Stimulated activated CD4-positive, alpha-beta T cell treated with anti-CD3 and anti-CD28 coated beads, Interleukin-12 subunit alpha, Interleukin-12 subunit beta, amount 100 ng/mL, for 4 hours (primary cell): ENCODE measurements around the gene POLR2F.

Experiments used
- DNase-seq: peaks from one replicate; pipeline ENCODE4 v3.0.0-alpha.2; 2020

Gene POLR2F

DNA sequence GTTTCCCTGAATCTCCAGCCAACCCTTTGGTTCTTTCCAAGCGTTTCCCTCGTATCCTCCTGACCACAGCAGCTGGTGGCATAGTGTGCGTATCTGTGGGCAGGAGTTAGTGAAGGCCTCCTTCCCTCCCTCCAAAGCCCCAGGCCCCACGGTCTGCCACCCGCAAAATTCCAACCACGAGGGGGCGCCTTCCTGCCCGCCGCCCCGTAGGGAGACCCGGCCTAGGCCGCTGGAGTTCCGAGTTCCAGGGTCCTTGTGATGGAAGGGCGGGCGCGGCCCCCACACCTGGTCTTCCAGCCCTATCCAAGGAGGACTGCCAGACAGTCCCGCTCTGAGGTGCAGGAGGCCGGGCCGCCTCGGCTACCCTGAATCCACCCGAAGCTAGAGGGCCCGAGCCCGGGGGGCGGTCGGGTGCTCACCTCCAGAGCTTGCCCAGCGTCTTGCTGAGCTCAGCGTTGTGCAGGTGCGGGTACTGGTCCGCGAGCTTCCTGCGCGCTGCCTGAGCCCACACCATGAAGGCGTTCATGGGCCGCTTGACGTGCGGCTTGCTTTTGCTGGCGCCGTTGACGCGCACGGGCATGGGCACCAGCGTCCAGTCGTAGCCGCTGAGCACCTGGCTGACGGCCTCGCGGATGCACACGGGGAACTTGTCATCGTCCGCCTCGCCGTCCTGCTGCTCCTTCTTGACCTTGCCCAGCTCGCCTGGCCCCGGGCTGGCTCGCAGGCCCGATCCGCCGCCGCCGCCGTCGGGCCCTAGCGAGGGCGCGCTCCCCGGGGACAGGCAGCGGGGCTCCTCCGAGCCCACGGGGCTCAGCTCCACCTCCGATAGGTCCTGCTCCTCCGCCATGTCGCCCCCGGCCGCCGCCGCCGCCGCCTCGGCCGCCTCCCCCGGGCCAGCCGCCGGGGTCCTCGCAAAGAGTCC lies 29.7 kb downstream of the POLR2F start:
- DNase-seq: no peak

DNA sequence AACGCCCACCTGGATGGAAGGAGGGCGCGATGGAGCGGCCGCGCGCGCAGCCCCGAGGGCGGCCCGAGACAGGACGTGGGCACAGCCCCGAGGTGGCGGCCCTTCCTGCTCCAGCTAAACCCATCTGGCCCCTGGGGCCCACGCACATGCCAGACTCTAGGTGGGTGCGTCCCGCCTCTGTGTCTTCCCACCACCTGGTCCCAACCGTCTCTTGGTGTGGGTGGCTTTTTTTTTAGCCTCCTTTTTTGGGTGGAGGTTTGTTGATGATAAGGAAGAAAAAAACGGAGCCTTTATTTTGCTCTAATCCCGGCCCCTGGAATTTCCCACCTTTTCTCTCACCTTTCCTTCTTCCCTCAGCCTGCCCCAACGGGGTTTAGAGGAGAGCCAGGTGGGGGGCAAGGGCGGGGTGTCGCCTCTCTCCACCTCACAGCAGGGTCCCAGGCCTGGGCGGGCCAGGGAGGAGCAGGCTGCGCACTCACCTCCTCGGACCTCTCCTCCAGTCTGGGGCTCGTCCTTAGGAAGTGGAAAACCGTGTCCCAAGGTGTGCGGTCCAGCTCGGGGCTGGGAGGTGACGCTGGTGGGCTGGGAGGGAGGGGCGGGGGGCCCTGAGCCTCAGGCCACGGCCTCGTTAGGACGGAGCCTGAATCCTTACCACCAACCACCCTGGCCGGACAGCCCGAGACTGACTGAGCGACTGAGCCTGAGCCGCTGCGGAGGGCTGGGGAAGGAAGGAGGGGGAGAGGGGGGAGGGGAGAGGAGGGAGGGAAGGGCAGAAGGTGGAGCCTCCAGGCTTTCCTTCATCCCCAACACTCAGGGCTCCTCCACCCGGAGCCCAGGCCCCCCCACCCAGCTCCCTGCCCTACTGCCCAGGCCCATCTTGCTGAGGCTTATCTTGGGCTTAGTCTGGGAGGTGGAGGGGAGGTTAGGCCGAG lies 30.6 kb downstream of the POLR2F start, which contains the start of gene SOX10:
Gene SOX10, minus strand, starts transcription at position 696 of the 932 bp plus-strand sequence. CDS start 771 bp downstream, outside the sequence.
- no peak for DNase-seq

DNA sequence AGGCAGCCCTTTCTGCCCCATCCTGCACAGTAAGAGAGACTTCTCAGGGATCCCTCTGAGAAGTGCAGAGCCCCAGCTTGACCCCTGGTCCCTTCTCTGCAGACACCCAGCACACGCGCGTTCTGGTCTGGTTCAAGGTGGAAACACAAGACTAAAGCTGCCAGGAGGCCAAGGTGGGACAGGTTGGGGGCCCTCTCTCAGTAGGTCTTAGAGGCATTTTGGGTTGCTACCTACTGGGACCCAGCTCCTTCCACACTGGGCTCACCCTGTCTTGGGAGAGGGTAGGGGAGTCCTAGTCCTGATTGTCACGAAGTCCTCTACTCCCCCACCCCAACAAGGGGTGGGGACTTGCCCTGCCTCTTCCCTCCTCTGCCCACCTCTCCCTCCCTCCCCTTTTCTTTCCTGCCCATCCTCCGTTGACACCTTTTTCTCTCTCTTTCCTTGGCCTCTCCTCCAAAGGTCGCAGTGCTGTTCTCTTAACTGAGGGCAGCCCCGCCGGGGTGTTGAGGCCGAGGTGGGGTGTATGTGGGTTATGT lies 31.6 kb downstream of the POLR2F start:
- DNase-seq: no peak

DNA sequence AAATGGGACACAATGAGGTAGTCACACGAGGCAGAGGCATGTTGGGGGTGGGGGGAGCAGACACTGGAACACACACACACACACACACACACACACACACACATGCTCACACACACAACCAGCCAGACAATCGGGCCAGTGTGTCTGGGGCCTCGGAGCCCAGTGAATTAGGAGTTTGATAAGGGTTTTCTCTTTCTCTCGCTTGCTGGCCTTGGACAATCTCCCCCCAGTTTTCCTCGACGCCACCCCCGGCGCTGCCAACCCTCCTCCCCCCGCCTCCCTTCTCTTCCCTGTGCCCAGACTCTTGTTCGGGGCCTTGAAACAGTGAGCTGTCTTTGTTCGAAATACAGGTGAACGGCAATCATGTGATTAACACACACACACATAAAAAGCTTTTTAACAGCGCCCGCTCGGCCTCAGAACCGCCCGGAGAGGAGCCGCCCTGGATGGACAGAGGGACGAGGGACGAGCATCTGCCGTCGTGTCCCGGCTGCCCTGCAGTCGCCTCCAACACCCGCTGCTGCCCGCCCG lies 32.3 kb downstream of the POLR2F start:
- no peak for DNase-seq

DNA sequence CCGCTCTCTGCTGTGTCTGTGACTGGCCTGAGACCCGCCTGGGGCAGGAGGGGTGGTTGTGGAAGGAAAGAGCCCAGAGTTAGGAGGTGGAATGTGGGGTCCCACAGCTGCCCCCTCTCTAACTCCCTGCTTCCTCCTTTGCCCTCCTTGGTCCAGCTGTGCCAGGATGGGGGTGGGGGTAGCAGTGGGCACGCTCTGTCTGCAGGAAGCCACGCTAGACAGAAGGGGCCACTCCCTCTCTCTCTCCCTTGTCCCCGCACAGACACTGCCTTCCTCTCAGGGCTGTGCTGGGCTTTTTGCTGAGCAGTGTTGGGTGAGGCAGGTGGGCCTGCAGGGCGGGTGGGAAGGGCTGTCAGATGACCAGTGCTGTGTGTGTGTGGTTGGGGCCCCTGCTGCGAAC lies 32.9 kb downstream of the POLR2F start:
- DNase-seq: no peak

DNA sequence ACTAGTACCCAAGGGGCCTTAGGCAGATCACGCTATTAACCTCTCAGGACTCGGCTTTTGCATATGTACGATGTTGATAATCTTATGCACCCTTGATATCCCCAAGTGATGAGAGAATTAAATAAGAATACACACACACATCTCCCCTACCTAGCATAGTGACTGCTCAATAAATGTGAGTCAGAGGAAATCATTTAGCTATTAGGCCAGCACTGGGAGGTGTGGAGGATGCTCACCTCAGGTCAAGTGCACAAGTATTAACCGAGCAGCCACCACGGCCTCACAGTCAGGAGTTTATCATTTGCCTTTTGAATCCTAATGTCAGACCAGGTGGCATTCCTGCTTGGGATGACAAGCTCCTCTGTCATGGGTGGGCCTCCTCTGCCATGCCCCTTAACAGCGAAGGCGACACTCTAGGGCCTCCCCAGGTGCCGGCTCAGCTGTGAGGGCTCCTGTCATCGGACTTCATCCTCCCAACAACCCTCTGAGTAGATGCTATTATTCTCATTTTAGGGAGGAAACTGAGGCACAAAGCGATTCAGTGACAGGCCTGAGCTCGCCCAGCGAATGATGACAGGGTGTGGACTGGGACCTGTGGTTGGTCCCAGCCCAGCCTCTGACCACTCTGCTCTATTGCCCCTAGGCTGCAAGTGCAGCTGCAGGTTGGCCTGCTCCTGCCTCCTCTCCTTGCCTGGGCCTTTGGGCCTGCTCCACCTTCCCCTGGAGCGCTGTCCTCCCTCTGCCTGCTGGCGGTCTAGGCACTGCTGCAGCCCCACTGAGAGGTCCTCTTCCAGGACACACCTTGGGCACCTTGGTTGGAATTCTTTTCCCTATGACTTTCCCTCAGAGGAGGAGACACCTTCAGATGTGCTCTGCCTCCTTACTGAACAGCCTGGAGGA lies 35.9 kb downstream of the POLR2F start:
- no peak for DNase-seq

DNA sequence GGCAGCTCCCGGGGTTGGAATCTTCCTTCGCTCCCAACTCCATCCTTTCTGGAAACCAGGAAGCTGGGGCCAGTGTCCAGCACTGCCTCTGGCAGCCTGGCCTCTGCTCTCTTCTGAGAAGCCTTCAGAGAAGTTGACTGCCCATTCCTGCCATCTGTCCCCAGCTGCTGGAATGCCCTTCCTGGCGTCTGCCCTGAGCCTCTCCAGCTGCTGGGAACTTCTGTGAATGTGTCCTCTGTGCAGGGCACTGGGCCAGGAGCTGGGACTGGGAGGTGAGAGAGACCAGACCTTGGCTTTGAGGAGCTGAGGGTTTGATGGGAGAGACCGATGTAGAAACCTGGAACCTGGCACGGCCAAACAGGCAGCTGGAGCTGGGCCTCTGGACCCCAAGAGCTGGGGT lies 36.8 kb downstream of the POLR2F start:
- no peak for DNase-seq

DNA sequence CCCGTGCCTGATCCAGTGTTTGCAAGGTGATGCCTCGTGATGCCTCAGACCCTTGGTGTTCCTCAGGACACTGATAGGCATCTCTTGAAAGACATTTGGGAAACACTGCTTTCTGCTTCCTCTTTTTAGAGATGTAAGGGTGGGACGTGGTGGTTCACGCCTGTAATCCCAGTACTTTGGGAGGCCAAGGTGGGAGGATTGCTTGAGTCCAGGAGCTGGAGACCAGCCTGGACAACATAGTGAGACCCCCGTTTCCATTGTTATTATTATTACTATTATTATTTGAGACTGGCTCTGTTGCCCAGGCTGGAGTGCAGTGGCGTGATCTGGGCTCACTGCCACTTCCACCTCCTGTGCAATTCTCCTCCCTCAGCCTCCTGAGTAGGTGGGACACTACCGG lies 37.4 kb downstream of the POLR2F start:
- no peak for DNase-seq

DNA sequence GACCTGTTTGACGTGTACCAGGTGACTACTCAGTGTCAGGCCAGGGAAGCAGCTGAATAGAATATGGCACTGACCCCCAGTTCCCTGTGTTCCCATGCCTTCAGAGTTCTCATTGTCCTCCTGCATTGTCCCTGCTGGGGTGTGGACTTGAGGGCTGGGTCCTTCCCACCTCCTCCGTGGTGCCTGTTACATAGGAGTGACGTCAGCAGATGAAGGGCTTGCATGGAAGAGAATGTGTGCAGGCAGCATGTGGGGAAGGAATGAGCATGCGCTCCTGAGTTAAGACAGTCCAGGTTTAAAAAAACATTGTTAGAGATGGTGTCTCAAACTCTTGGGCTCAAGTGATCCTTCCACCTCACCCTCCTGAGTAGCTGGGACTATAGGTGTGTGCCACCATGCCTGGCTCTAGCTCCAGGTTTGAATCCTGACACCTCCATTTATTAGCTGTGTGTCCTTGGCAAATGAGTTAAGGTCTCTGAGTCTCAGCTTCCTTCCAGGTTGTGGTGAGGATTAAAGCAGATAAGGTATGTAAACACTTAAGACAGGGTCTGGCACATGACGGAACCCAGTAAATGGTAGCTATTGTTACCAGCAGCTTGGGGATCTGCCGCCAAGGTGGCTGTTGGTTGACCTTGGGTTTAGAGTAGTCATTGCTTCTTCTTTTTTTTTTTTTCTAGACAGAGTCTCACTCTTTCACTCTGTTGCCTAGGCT lies 38.4 kb downstream of the POLR2F start:
- no peak for DNase-seq

DNA sequence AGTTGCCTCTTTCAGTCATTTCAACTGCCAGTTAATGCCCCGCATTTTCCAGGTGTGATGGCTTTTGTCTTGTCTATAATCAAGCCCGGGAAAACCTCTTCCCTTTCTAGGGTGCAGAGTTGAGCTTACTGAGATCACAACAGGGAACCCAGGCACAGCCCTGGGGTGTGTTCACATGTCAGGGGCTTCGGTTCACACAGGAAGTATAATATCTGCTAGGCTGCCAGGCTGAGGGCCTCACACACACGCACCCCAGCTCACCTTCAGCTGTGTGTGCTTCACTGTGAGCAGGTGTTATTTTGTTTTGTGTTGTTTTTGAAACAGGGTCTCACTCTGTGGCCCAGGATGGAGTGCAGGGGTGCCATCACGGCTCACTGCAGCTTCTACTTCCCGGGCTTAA lies 40.5 kb downstream of the POLR2F start:
- no peak for DNase-seq

DNA sequence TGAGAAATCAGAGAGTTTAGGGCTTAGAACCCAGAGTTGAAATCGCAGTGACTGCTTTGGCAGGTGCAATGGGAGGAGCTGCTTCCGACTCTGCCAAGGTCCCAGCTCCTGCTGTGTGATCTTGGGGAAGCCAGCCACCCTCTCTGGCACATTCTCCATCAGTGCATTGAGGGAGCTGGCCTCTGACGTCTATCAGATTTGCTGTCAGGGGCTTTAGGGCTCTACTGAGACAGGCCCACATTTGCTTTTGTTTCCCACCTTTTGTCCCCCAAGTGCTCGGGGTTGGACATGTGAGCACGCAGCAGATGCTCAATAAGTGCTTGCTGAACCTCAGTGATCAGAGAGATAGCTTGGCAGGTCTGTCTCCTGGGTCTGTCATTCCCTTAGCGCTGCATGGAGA lies 41.5 kb downstream of the POLR2F start:
- DNase-seq: no peak

DNA sequence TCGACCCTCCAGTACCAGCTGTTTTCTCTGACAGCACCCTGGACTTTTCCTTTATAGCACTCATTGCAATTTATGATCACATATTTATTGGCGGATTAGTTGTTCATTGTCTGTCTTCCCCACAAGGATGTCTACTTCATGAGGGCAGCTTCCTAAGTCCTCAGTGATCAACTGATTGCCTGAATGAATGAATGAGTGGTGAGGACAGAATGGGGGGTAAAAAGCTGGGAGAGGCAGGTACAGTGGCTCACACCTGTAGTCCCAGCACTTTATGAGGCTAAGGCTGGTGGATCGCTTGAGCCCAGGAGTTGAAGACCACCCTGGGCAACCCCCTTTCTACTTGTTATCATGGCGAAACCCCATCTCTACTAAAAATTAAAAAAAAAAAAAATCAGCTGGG lies 42.0 kb downstream of the POLR2F start:
- DNase-seq: no peak

DNA sequence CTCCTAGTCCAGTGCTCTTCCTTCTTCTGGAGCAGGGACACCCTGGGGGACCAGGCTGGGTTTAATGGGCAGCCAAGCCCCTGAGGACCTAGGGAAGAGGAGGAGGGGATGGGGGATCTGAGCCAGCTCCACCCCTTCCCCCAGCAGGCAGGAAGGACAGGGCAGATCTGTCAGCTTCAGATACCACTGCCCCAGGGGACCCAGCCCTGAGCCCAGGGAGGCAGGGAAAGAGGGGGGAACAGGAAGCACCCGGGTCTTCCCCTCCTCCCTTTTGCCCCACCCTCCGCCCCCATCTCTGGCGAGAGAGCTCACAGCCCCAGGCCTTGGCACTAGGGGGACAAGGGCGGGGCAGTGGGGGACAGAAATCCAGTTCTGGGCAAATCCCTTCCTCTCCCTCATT lies 42.6 kb downstream of the POLR2F start:
- DNase-seq: no peak

DNA sequence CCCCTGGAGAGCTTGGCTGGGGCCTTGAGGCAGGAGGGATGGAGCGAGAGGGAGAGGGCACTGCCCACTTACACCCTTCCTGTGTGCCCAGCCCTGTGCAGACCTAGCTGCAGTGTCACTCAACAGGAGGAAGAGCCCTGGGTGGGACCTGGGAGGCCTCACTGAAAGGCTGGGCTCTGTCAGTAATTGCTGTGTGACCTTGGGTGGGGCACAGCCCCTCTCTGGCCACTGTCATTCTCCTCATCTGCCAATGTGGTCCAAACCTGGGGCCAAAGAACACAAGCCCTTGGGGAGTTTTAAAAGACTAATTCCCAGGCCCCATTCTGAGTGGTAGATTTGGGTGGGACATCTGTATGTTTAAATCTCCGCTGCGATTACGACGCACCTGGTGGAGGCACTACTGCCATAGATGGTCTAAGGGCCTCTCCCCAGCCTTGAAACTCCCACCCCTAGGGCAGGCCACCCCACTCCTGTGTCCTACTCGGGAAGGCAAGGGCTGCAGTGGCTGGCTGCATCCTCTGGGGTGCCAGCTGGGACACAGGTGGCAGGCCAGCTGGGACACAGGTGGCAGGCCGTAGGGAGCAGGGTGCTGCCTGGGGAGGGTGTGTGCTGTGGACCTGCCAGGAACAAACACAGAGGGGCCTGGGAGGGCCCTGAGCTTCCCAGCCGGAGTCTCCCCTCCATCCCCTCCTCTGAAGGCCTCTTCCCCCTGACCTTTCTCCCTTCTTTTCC lies 43.2 kb downstream of the POLR2F start:
- DNase-seq: no peak

DNA sequence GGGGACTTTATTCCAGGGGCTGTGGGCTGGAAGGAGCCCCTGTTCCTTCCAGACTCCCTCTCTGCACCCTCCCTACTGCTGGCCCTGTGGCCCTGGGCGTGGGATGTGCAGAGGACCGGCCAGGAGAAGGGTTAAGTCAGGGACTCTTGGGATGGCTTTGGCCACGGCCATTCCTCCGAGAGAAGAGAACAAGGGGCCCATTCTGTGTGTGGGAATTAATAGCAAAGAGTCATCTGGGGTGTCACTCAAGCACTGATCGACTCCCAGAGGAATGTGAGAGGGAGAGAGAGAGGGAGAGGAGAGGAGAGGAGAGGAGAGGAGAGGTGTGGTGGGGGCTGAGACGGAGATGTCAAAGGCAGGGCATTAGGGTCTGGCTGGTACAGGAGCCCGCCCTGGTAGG lies 45.0 kb downstream of the POLR2F start:
- DNase-seq: no peak

DNA sequence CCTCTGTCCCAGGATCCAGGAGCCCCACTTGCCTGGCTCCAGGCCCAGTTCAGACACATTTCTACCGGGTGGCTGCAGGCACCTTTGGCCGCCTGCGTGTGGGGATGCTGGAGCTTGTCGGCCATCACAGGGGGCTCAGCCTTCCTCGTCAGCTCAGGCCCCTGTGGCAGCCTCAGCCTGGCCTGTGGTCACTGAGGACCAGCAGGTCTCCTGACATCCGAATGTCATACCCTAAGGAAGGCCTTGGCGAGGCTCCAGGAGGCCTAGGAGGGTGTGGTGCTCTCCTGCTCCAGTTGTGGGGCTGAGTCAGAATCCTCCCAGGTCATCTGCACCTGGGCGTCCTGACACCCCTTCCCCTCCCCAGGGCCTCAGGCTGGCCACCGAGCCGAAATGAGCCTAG lies 45.7 kb downstream of the POLR2F start:
- DNase-seq: no peak

DNA sequence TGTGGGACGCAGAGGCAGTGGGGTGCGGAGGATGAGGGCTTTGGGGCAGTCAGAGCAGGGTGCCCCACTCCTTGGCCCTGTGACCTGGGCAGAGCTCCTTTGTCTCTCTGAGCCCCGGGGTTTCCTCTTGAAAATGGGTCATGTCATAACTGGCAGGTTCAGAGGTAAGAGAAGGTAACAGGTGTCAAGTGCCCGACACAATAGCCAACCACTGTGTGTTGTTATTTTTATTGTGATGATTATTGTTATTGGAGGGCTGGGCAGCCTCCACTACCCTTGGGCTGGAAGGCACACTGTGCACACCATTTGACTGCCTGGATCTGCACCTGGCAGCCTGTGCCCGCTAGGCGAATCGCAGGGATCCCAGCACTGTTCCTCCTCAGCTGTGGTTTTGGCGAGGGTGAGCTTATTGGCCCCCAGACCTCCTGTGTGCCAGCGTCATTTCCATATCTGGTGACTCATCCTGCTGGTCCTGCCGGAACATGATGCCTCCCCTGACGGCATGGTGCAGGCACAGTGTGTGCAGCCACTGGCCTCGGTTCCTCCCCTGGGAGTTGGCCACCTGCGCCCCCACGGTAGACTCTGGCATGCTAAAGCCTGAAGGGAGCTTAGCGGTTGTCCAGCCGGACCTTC lies 46.3 kb downstream of the POLR2F start:
- DNase-seq: no peak

DNA sequence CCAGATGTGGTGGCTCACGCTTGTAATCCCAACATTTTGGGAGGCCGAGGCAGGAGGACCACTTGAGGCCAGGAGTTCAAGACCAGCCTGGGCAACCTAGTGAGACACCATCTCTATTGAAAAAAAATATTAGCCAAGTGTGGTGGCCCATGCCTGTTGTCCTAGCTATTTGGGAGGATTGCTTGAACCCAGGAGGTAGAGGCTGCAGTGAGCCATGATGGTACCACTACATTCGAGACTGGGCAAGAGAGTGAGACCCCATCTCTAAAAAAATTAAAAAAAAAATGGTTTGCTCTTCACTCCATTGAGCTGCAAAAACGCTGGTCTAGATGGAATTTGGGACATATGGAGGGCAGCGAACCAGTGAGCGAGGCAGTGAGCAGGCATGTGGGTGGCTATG lies 52.4 kb downstream of the POLR2F start:
- no peak for DNase-seq

DNA sequence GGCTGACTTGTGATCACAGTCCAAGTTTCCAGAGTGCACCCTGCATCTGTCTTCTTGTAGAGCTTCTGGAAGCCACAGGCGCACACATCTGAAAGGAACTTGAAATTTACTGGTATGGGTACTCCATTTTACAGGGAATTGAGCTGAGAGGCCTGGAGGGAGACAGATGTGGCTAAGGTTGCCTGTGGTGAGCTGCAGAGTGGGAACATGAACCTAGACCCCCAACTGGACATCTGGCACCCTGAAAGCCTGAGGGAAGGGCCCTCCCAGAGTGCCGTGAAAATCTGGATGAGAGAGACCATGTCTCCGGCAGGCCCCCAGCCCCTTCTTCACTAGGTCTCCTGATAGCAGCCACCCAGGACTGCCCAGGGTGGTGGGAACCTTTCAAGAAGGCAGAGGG lies 53.4 kb downstream of the POLR2F start:
- no peak for DNase-seq

DNA sequence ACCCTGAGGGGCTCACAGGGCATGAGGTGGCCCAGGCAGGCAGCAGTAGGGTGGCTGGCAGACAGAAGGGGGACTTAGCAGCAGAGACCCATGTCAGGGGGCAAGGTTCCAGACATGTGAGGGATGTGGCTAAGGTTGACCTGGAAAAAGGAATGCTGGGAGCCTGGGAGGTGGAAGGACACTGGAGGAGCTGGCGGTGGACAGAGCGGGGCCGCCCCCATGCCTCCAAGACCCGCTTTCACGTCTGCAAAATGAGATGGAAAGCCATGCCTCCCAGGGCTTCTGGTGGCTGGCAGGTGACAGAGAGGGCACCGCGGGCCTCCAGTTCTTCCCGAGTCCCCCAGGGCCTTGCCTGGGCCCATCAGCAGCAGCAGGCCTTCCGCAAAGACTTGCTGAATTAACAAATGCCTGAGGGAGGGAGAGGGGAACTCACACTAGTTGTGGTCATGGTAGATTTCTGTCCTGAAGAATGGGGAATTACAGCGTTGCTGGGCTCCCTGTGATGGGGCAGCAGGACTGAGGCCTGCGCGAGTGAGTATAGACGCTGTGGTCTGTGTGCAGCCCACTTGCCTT lies 53.9 kb downstream of the POLR2F start:
- no peak for DNase-seq
